HepG2 (cell line): ENCODE measurements around the gene KIRREL3. TPM values are rescaled to one million over a fixed set of nuclear protein-coding genes. Genes with fewer than 3 reads are reported as not detected.

Experiments
- ELK4 ChIP-seq: sonication (generic); formaldehyde crosslinking; IDR thresholded peaks from 2 replicates; pipeline ENCODE4 v1.9.0; 2021; ENCODE audit warnings: missing genetic modification reagents, borderline replicate concordance
- KIAA2018 ChIP-seq: sonication (generic); formaldehyde crosslinking; IDR thresholded peaks from 2 replicates; pipeline ENCODE4 v1.5.0; 2020; ENCODE audit warnings: mild to moderate bottlenecking, missing genetic modification reagents, borderline replicate concordance
- MTF1 ChIP-seq: sonication (generic); formaldehyde crosslinking; IDR thresholded peaks from 2 replicates; pipeline ENCODE4 v1.5.0; 2020; ENCODE audit warnings: missing genetic modification reagents
- ZNF570 ChIP-seq: sonication (generic); formaldehyde crosslinking; IDR thresholded peaks from 2 replicates; pipeline ENCODE4 v1.4.0; 2020; ENCODE audit warnings: mild to moderate bottlenecking, missing genetic modification reagents, borderline replicate concordance
- polyA plus RNA-seq, 8 experiments: library from polyadenylated mRNA; depleted of rRNA in 3 of 8; stranded (reverse) in 7 of 8; unstranded in 1 of 8; fragments of >200 nt; fragmentation: Illumina TruSeq in 4 of 8; extraction: Trizol in 4 of 8; gene quantifications; 2 replicates each; pipeline versions ENCODE4 v1.2.1 to v1.2.3, GENCODE V29; 2011 to 2016; ENCODE audit warnings: low read depth in 4 of 8, missing spikeins in 1 of 8, mixed read lengths in 1 of 8; ENCODE audit not compliant: insufficient read depth in 1 of 8
- total RNA-seq, 5 experiments: library from RNA; depleted of rRNA; stranded (reverse); fragments of >200 nt; fragmentation: Illumina TruSeq; extraction: Trizol; gene quantifications; 2 replicates each; pipeline ENCODE4 v1.2.3, GENCODE V29; 2016; ENCODE audit warnings: low read depth in 1 of 5
- TF ChIP-seq, protein P1 (sequence below): IDR thresholded peaks from 2 replicates; pipeline ENCODE4 v1.6.1; 2016; ENCODE audit warnings: low read depth, control low read depth

KIRREL3 gene
- total and polyA plus RNA-seq, 2 of the 13 experiments (the other 11 are each of a cell fraction or from before 2014, with no cell fraction given): not detected

GRCh38 chr11:127039591-127039990 lies 39.0 kb upstream of the KIRREL3 start (continued):
- TF ChIP-seq KIAA2018 (CRISPR knock-in tag): no peak
- TF ChIP-seq, protein P1, sequence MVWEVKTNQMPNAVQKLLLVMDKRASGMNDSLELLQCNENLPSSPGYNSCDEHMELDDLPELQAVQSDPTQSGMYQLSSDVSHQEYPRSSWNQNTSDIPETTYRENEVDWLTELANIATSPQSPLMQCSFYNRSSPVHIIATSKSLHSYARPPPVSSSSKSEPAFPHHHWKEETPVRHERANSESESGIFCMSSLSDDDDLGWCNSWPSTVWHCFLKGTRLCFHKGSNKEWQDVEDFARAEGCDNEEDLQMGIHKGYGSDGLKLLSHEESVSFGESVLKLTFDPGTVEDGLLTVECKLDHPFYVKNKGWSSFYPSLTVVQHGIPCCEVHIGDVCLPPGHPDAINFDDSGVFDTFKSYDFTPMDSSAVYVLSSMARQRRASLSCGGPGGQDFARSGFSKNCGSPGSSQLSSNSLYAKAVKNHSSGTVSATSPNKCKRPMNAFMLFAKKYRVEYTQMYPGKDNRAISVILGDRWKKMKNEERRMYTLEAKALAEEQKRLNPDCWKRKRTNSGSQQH (CRISPR knock-in tag): no peak
- TF ChIP-seq MTF1 (CRISPR knock-in tag): no peak
- no peak for TF ChIP-seq ELK4 (CRISPR knock-in tag)
- TF ChIP-seq ZNF570 (CRISPR knock-in tag): no peak
- TF ChIP-seq, all 625 proteins: peak for 0
